Measurements from ENCODE around the gene EML6.

The EML6 gene

GRCh38 chr2:54912893-54913292 lies 189.4 kb downstream of the EML6 start:
- DNase-seq (ENCODE audit: low spot score) = no peak

DNA sequence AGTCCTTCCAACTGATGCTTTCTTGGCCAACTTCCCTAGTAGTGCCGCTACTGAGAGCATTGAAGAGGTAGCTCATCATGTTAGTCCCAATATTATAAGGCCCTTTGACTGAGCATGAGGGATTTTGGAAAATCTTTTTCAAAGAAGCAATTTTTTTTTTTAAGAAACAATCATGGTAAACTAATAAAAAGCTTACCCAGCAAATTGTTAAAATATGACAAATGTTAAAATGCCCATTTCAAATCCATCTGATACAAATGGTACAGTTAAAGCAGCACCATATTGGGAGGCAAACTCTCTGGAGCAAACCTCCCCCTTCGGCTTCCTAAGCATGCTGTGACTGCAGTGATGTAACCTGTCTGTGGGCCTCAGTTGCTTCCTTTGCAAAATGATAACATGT lies 191.2 kb downstream of the EML6 start:
- DNase-seq (ENCODE audit: low spot score) = no peak

GRCh38 chr2:54915101-54915500 lies 191.6 kb downstream of the EML6 start:
- DNase-seq (ENCODE audit: low spot score) = no peak

- no peak for DNase-seq (ENCODE audit: low spot score)
These were observed 193.2 kb downstream of the EML6 start for GRCh38 chr2:54916637-54917036.

- DNase-seq (ENCODE audit: low spot score) = no peak
These were observed 195.3 kb downstream of the EML6 start for GRCh38 chr2:54918647-54919280.

- no peak for DNase-seq (ENCODE audit: low spot score)
These were observed 197.2 kb downstream of the EML6 start for GRCh38 chr2:54920660-54921059.

GRCh38 chr2:54924121-54924520 lies 200.7 kb downstream of the EML6 start:
- DNase-seq (ENCODE audit: low spot score) = no peak

- DNase-seq (ENCODE audit: low spot score) = no peak
These were observed 201.6 kb downstream of the EML6 start for GRCh38 chr2:54925022-54925421.

DNA sequence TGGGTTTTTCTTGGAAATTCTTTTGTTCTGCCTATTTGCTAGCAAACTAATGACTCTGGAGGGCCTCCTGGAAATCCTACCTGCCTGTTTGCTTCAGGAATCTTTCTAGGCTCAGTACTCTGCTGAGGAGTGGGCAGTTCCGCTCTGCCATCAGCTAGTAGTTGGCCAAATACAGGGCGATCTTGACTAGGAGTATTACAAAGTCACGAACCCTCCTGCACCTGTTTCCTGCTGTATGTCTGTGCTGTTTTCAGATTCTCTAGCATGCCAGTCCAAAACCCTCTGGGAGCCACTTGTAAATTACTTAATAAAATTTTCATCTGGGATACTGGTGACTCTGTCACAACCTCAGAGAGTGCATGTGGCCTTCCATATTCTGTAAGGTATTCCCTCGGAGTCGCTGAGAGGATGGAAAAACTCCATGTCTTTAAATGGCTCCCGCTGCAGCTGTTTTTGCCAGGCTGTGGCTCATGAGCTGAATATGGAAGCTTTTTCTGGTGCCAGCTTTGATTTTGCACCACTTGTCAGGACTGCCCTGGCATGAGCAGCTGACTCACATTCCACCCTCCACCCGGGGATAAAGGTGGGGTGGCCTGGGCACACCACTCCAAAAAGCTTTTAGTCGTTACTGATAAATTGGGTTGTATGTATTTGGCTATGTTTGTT lies 203.8 kb downstream of the EML6 start:
- DNase-seq (ENCODE audit: low spot score) = no peak

DNA sequence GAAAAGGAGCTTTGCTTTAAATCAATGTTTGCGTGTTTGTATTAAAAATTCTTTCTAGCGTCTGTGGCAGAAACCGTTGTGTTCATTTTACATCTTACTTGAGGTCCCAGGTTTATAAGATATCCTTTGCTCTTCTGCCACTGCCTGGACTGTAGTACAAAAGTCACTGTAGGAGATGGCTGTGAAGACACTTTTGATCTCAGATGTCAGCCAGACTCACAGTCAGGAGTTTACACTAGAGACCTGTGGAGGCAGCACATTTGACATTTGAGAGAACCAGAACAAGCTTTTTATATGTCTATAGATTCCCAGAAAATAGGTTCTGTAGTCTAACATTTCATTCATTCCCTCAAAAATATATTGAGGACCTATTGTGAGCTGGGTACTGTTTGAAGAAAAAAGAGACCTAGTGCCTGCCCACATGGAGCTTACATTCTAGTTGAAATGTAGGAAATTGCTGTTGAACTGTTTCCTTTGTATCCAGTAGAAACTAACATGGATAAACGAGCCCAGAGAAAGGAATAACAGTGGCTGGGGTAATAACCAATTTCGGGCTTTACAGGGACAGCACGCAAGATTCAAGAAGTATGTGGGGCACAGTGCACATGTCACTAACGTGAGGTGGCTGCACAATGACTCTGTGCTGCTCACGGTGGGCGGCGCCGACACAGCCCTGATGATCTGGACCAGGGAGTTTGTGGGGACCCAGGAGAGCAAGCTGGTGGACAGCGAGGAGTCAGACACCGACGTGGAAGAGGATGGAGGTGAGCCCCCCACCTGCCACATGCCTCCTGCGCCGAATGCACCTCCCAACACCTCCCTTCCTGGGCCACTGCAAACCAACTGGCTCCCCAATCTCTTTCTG lies 204.5 kb downstream of the EML6 start:
- no peak for DNase-seq (ENCODE audit: low spot score)

DNA sequence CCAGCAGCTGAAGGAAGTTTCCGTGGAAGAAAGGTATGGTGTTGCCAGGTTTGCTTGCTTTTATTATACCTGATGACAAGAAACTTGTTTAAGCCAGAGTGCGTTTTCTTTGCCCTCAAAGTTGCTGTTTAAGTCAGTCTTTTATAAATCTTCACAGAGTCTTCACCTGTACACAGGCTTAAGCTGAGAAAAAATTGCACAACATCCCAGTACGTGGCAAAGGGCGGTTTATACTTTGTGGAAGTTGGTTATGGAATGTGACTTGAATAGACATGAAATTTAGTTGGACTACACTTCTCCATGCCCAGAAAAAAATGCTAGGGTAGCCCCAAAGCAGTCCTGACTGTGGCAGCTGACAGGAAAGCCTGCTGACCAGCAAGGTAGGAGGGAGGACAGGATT lies 205.3 kb downstream of the EML6 start:
- DNase-seq (ENCODE audit: low spot score) = no peak

DNA sequence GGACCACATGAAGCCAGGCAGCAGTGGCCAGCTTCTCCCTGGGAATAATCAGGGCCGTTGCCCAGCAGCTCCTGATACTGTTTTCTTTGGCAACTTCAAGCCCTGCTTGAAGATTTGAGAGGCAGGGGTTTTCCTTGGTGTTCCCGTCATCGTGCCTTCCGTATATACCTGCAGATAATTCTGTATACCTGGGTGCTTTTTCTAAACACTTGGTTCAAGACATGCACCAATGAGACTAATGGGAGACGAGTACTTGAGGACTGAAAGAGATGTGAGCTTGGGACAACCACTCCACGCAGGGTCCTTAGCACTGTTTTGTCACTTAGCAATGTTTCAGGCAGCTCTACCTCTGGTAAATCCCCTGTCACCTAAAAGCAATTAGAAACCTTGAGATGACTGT lies 208.0 kb downstream of the EML6 start:
- DNase-seq (ENCODE audit: low spot score) = no peak

- no peak for DNase-seq (ENCODE audit: low spot score)
These were observed 211.9 kb downstream of the EML6 start for GRCh38 chr2:54935389-54935788.

DNA sequence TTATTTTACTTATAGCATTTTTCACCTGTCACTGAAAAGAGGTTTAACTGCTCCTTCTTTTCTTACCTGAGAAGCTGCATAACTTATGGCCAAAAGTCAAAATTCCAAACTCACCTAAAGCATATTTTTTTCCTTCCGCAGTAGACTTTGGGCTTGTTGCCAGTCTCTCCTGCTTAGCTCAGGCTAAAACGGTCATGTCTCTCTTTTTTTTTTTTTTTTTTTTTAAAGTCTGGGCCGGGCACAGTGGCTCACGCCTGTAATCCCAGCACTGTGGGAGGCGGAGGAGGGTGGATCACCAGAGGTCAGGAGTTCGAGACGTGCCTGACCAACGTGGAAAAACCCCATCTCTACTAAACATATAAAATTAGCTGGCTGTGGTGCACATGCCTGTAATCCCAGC lies 213.3 kb downstream of the EML6 start:
- no peak for DNase-seq (ENCODE audit: low spot score)

- no peak for DNase-seq (ENCODE audit: low spot score)
These were observed 216.1 kb downstream of the EML6 start for GRCh38 chr2:54939446-54940118.

DNA sequence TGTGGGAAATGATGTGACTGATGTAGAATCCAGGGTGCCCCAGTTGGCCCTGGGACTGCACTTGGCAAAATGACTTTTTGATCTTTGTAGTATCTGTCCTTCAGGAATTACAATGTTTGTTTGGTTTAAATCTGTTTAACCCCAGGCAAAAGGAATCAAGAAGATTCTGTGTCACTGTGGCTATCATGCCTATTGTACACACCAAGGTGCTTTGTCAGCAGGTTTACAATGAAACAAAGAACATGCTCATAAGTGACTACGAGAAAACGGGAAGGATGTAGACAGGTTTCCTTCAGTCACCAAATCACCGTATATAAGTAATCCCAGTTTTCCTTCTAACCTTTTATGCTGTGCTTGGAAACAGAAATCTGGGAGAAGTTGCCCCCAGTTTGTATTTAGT lies 217.3 kb downstream of the EML6 start:
- DNase-seq (ENCODE audit: low spot score) = no peak

- DNase-seq (ENCODE audit: low spot score) = no peak
These were observed 218.0 kb downstream of the EML6 start for GRCh38 chr2:54941248-54941984.

DNA sequence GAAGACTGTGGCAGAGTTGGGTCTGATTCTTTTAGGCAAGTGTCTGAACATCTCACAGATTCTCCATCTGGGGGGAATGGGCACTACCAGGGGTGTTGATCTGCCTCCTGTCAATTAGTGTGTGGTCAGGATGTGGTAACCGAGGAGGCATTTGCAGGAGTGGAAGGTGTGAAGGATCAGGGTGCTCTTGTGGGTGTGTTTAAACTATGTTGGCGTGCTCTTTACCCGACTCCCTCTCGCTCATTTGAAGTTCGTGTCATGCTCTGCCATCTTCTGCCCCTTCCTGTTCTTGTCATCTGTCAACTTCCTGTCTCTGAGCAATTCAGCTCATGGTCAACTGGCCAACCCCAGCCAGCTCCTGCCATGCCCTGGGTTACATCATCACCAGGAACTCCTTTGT lies 218.9 kb downstream of the EML6 start:
- DNase-seq (ENCODE audit: low spot score) = no peak

- no peak for DNase-seq (ENCODE audit: low spot score)
These were observed 221.4 kb downstream of the EML6 start for GRCh38 chr2:54944724-54945326.

GRCh38 chr2:54945391-54946219 lies 222.1 kb downstream of the EML6 start:
- no peak for DNase-seq (ENCODE audit: low spot score)
